Stimulated activated naive CD8-positive, alpha-beta T cell treated with anti-CD3 and anti-CD28 coated beads, Interleukin-15, Interleukin-2, amounts not matched to agents 100 ng/mL and 50 ng/mL, for 24 hours (primary cell): ENCODE data around the gene CYP27B1.
"Not testable (repeated sequence)": the region's sequence is repeated elsewhere in the genome, so short reads cannot be mapped to it uniquely, and the experiment has no call there.

Source experiments
- H3K27ac Mint-ChIP-seq: one replicate; pipeline ENCODE4 v1.8.0; 2021; ENCODE audit warnings: mild to moderate bottlenecking, mixed read lengths
- H3K27me3 Mint-ChIP-seq: one replicate; pipeline ENCODE4 v1.8.0; 2021; ENCODE audit warnings: mixed read lengths
- H3K36me3 Mint-ChIP-seq: one replicate; pipeline ENCODE4 v1.8.0; 2021; ENCODE audit warnings: low read depth, mixed read lengths
- H3K4me1 Mint-ChIP-seq: one replicate; pipeline ENCODE4 v1.8.0; 2021; ENCODE audit warnings: low read depth, mixed read lengths
- H3K4me3 Mint-ChIP-seq: one replicate; pipeline ENCODE4 v1.8.0; 2021; ENCODE audit warnings: mild to moderate bottlenecking, mixed read lengths
- H3K9me3 Mint-ChIP-seq: one replicate; pipeline ENCODE4 v1.8.0; 2021; ENCODE audit warnings: mixed read lengths

Gene CYP27B1

GRCh38 chr12:57721846-57722608 lies 44.9 kb downstream of the CYP27B1 start:
- H3K4me1 Mint-ChIP-seq, H3K4me3 Mint-ChIP-seq, H3K27ac Mint-ChIP-seq: not testable (repeated sequence)

DNA sequence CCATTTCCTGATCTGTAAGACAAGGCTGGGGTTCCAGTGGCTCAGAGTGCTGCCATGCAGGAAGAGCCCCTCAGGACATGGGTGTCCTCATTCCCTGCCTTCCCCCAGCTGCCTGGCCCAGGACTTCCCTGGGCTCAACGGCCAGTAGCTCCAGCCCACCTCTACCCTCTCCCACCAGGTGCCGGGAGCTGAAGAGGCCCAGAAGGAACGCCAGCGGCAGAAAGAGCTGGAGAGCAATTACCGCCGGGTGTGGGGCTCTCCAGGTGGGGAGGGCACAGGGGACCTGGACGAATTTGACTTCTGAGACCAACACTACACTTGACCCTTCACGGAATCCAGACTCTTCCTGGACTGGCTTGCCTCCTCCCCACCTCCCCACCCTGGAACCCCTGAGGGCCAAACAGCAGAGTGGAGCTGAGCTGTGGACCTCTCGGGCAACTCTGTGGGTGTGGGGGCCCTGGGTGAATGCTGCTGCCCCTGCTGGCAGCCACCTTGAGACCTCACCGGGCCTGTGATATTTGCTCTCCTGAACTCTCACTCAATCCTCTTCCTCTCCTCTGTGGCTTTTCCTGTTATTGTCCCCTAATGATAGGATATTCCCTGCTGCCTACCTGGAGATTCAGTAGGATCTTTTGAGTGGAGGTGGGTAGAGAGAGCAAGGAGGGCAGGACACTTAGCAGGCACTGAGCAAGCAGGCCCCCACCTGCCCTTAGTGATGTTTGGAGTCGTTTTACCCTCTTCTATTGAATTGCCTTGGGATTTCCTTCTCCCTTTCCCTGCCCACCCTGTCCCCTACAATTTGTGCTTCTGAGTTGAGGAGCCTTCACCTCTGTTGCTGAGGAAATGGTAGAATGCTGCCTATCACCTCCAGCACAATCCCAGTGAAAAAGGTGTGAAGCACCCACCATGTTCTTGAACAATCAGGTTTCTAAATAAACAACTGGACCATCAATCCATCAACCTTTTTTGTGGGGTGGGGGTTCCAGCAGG lies 46.0 kb downstream of the CYP27B1 start:
- H3K27me3 Mint-ChIP-seq, result no peaks in the 10 kb centered on the region
- H3K4me3 Mint-ChIP-seq, result no peak overlapping the region
- no peak overlapping the region for H3K27ac Mint-ChIP-seq
- peaks cover 27% of the 10 kb centered on the region for H3K36me3 Mint-ChIP-seq
- no peaks in the 10 kb centered on the region for H3K9me3 Mint-ChIP-seq
- H3K4me1 Mint-ChIP-seq, result peaks cover 4% of the 10 kb centered on the region

More at GRCh38 chr12:57721846-57722608, 44.9 kb downstream of the CYP27B1 start:
- H3K27me3 Mint-ChIP-seq, H3K9me3 Mint-ChIP-seq: not testable (repeated sequence)
- H3K36me3 Mint-ChIP-seq, result peaks cover 30% of the 10 kb centered on the region

GRCh38 chr12:57719777-57720605 lies 46.9 kb downstream of the CYP27B1 start:
- no peak overlapping the region for H3K27ac Mint-ChIP-seq
- H3K9me3 Mint-ChIP-seq, result no peaks in the 10 kb centered on the region
- H3K36me3 Mint-ChIP-seq, result peaks cover 30% of the 10 kb centered on the region
- H3K4me3 Mint-ChIP-seq, result no peak overlapping the region
- no peaks in the 10 kb centered on the region for H3K27me3 Mint-ChIP-seq
- peaks cover 5% of the 10 kb centered on the region for H3K4me1 Mint-ChIP-seq

DNA sequence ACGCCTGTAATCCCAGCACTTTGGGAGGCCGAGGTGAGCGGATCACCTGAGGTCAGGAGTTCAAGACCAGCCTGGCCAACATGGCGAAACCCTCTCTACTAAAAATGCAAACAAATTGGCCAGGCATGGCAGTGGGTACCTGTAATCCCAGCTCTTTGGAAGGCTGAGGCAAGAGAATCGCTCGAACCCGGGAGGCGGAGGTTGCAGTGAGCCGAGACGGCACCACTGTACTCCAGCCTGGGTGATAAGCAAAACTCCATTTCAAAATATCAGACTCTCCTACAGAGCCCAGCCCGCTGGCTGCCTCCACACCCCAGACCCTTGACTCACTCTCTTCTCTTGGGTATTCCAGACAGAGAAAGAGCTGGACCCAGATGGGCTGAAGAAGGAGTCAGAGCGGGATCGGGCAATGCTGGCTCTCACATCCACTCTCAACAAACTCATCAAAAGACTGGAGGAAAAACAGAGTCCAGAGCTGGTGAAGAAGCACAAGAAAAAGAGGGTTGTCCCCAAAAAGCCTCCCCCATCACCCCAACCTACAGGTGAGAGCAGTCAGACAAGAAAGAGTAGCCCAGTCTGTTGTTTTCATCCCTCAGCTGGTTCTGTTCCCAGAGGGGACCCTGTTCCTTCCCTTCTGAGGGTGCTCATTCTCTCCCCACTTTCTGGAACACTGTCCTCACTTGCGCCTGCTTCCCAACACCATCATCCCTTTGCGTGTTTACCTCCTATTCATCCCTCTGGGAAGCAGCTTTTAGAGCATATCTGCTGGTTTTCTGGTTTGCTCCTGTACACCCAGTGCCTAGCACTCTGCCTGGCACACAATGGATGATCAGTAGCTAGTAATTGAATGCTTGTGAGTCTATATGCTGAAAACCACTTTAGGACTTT lies 48.0 kb downstream of the CYP27B1 start:
- Mint-ChIP-seq H3K27me3 (no peaks in the 10 kb centered on the region), H3K4me3 (no peak overlapping the region), H3K9me3 (no peaks in the 10 kb centered on the region), H3K36me3 (peaks cover 30% of the 10 kb centered on the region), H3K27ac (no peak overlapping the region), H3K4me1 (peaks cover 3% of the 10 kb centered on the region)

DNA sequence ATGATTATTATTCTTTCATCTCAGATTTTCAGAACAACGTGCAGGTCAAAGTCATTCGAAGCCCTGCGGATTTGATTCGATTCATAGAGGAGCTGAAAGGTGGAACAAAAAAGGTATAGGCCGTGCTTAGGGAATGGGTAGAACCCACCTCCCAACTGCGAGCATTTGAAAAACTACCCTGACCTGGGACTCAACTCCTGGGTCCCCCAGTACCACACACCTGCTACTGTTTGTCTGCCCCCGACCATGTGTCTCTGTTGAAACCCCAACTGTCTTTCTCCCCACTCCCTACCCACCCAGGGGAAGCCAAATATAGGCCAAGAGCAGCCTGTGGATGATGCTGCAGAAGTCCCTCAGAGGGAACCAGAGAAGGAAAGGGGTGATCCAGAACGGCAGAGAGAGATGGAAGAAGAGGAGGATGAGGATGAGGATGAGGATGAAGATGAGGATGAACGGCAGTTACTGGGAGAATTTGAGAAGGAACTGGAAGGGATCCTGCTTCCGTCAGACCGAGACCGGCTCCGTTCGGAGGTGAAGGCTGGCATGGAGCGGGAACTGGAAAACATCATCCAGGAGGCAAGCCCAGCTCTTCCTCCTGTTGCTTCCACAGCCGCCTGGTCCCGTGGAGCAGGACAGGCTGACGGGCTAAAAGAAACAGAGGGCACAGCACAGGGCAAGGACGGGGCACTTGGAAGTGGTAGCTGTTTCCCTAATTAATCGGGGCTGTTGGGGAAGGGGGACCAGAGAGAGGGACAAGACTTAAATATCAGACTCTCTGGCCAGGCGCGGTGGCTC lies 48.8 kb downstream of the CYP27B1 start:
- H3K27ac Mint-ChIP-seq, result no peak overlapping the region
- peaks cover 30% of the 10 kb centered on the region for H3K36me3 Mint-ChIP-seq
- H3K4me3 Mint-ChIP-seq, result no peak overlapping the region
- no peaks in the 10 kb centered on the region for H3K9me3 Mint-ChIP-seq
- H3K4me1 Mint-ChIP-seq, result peaks cover 3% of the 10 kb centered on the region
- no peaks in the 10 kb centered on the region for H3K27me3 Mint-ChIP-seq

DNA sequence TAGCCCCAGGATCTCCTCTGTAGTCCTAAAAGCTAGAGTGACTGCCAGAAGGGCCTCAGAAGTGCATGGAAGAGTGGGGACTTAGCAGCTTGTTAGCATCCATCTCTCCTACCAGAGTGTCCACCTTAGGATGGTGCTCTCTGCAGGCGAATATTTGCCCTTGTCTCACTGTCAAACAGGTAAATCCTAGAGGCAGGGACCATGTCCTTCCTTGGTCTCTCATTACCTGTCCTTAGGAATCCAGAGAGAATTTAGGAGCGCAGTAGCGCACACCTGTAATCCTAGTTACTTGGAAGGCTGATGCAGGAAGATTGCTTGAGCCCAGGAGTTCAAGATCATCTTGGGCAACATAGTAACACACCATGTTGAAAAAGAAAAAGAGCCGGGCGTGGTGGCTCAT lies 49.7 kb downstream of the CYP27B1 start:
- Mint-ChIP-seq H3K27ac (no peak overlapping the region), H3K4me3 (no peak overlapping the region), H3K27me3 (no peaks in the 10 kb centered on the region), H3K9me3 (no peaks in the 10 kb centered on the region), H3K4me1 (peaks cover 3% of the 10 kb centered on the region), H3K36me3 (peaks cover 39% of the 10 kb centered on the region)

GRCh38 chr12:57716305-57716704 lies 50.6 kb downstream of the CYP27B1 start:
- H3K36me3 Mint-ChIP-seq, result peaks cover 40% of the 10 kb centered on the region
- peaks cover 3% of the 10 kb centered on the region for H3K4me1 Mint-ChIP-seq
- H3K4me3 Mint-ChIP-seq, result no peak overlapping the region
- no peak overlapping the region for H3K27ac Mint-ChIP-seq
- no peaks in the 10 kb centered on the region for H3K27me3 Mint-ChIP-seq
- no peaks in the 10 kb centered on the region for H3K9me3 Mint-ChIP-seq

- Mint-ChIP-seq H3K4me1 (peaks cover 3% of the 10 kb centered on the region), H3K4me3 (no peak overlapping the region), H3K27me3 (no peaks in the 10 kb centered on the region), H3K27ac (no peak overlapping the region), H3K9me3 (no peaks in the 10 kb centered on the region), H3K36me3 (peaks cover 45% of the 10 kb centered on the region)
Observed at GRCh38 chr12:57715786-57716185, 51.1 kb downstream of the CYP27B1 start.

DNA sequence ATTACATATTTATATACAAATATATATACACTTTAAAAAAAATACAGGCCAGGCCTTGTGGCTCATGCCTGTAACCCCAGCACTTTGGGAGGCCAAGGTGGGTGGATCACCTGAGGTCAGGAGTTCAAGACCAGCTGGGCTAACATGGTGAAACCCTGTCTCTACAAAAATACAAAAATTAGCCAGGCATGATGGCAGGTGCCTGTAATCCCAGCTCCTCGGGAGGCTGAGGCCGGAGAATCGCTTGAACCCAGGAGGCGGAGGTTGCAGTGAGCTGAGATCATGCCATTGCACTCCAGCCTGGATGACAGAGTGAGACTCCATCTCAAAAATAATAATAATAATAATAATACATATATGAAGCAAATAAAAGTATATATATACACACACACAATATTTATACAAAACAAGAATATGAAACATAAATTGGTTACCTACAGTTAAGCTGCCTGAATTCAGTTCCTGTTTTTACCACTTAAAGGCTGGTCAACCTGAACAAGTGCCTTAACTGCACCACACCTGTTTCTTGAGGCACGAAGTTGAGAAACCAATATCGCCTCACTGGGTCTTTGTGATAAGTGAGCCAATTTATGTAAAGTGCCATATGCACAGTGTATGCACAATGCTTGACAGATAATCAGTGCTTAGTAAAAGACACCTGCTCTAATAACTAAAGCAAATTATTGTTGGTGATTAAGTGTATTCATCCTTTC lies 51.7 kb downstream of the CYP27B1 start:
- H3K27me3 Mint-ChIP-seq, H3K4me1 Mint-ChIP-seq, H3K27ac Mint-ChIP-seq, H3K4me3 Mint-ChIP-seq, H3K9me3 Mint-ChIP-seq: not testable (repeated sequence)
- H3K36me3 Mint-ChIP-seq, result peaks cover 47% of the 10 kb centered on the region

DNA sequence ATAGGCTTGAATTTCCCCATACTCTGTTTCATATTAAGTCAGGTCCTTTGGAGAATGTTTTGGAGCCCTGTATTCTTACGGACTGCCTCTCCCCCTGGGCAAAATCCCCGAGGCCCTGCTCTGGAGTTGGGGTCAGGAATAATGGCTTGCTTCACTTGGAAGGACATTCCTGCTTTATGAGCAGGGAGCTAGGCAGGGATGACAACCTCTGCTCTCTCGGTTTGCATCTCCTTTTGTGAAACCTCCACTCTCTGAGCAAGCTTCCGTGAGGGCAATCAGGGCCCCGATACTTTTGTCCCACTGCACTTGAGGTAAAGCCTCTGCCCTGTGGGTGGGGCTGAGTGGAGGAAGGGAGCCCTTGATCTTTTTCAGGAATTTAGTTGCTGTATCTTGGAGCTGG lies 53.7 kb downstream of the CYP27B1 start:
- Mint-ChIP-seq H3K4me1 (peaks cover 3% of the 10 kb centered on the region), H3K36me3 (peaks cover 38% of the 10 kb centered on the region), H3K4me3 (no peak overlapping the region), H3K27ac (no peak overlapping the region), H3K9me3 (no peaks in the 10 kb centered on the region), H3K27me3 (no peaks in the 10 kb centered on the region)

DNA sequence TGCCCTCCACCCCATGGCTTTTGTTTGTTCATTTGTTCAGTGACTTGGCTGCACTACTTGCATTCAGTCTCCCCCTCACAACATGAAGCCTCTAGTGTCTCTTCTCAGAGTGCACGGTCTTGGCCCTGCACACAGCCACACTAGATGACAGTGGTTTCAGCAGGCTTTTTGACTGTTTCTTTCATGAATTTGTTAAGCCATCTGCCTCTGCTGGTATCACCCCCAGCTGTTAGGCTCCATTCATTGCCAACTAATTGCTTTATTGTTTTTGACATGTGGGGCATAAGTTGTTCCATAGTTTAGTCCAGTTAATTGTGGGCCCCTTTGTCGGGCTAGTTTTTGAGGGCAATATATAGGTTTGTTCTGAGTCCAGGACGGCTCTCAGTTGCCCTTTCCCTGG lies 54.2 kb downstream of the CYP27B1 start:
- H3K27me3 Mint-ChIP-seq, result no peaks in the 10 kb centered on the region
- no peak overlapping the region for H3K27ac Mint-ChIP-seq
- H3K36me3 Mint-ChIP-seq, result peaks cover 35% of the 10 kb centered on the region
- no peaks in the 10 kb centered on the region for H3K9me3 Mint-ChIP-seq
- H3K4me3 Mint-ChIP-seq, result no peak overlapping the region
- H3K4me1 Mint-ChIP-seq, result peaks cover 3% of the 10 kb centered on the region
